ENCODE measurements around the gene TMEM132D. TPM values are rescaled to one million over a fixed set of nuclear protein-coding genes. Genes with fewer than 3 reads are reported as not detected.

Gene TMEM132D
- total RNA-seq, 4 donors from 2014 or later, result 0.35 TPM; not detected in 3

GRCh38 chr12:129693731-129694130 is 210.1 kb downstream of the TMEM132D start:
- no peaks in the 10 kb centered on the region for H3K27me3 ChIP-seq
- no peak overlapping the region for H3K27ac ChIP-seq
- no peak overlapping the region for H3K4me3 ChIP-seq
- DNase-seq, result no peak
- TF ChIP-seq, protein P1, sequence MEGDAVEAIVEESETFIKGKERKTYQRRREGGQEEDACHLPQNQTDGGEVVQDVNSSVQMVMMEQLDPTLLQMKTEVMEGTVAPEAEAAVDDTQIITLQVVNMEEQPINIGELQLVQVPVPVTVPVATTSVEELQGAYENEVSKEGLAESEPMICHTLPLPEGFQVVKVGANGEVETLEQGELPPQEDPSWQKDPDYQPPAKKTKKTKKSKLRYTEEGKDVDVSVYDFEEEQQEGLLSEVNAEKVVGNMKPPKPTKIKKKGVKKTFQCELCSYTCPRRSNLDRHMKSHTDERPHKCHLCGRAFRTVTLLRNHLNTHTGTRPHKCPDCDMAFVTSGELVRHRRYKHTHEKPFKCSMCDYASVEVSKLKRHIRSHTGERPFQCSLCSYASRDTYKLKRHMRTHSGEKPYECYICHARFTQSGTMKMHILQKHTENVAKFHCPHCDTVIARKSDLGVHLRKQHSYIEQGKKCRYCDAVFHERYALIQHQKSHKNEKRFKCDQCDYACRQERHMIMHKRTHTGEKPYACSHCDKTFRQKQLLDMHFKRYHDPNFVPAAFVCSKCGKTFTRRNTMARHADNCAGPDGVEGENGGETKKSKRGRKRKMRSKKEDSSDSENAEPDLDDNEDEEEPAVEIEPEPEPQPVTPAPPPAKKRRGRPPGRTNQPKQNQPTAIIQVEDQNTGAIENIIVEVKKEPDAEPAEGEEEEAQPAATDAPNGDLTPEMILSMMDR (IDR thresholded peaks at IDR 0.05), result no peak
- TF ChIP-seq POLR2A (IDR thresholded peaks at IDR 0.05), result no peak
- H3K4me1 ChIP-seq, result no peaks in the 10 kb centered on the region
- no peaks in the 10 kb centered on the region for H3K9me3 ChIP-seq
- no peaks in the 10 kb centered on the region for H3K36me3 ChIP-seq
- intact Hi-C loops (cut with DNase I; ENCODE audit: low total_unique reads), result no loop called here

- Histone ChIP-seq H3K4me1 (no peaks in the 10 kb centered on the region), H3K4me3 (no peak overlapping the region), H3K9me3 (no peaks in the 10 kb centered on the region), H3K27me3 (no peaks in the 10 kb centered on the region), H3K36me3 (no peaks in the 10 kb centered on the region), H3K27ac (no peak overlapping the region)
- DNase-seq, result no peak
- intact Hi-C loops (cut with DNase I; ENCODE audit: low total_unique reads), result no loop called here
- TF ChIP-seq POLR2A (IDR thresholded peaks at IDR 0.05), result no peak
- TF ChIP-seq, protein P1 (IDR thresholded peaks at IDR 0.05), result no peak
Measured at GRCh38 chr12:129687731-129688130, 216.1 kb downstream of the TMEM132D start.

DNA sequence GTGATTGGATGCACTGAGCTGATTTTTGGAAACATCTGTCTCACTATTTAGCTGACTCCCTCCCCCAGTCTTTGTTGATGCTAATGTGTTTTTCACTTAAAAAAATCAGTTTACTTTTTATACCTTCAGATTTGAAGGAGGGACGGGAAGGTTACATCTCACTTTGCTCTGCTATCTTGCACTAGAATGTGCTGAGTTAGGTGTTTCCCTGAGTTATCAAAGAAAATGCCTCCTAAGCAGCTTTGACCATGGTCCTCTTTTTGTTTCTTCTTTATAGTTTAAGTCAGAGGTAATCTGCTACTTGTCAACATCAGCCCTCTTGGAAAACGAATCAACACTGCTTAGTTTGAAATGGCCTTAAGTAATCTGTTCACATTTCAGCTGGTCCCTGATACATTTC is 222.0 kb downstream of the TMEM132D start:
- H3K4me3 ChIP-seq, result no peak overlapping the region
- H3K4me1 ChIP-seq, result no peaks in the 10 kb centered on the region
- no peaks in the 10 kb centered on the region for H3K9me3 ChIP-seq
- DNase-seq, result no peak
- H3K36me3 ChIP-seq, result no peaks in the 10 kb centered on the region
- no peak overlapping the region for H3K27ac ChIP-seq
- intact Hi-C loops (cut with DNase I; ENCODE audit: low total_unique reads), result no loop called here
- no peaks in the 10 kb centered on the region for H3K27me3 ChIP-seq
- TF ChIP-seq POLR2A (IDR thresholded peaks at IDR 0.05), result no peak
- TF ChIP-seq, protein P1 (IDR thresholded peaks at IDR 0.05), result no peak

DNA sequence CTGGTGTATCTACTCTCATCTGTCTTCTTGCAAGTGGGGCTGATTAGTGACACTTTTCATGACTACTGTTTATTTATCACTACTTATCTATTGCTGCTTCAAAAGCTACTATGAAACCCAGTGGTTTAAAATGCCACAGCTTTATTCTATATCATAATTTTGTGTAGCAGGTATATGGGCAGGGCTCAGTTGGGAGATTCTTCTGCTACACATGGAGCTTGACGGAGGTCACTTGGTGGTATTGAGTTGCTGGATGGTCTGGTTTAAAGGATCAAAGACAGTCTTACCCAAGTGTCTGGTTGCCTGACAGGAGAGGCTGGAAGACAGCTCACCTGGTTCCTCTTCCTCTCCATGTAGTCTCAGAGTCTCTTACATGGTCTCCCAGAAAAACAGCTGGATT is 222.7 kb downstream of the TMEM132D start:
- Histone ChIP-seq H3K36me3 (no peaks in the 10 kb centered on the region), H3K4me1 (no peaks in the 10 kb centered on the region), H3K9me3 (no peaks in the 10 kb centered on the region), H3K4me3 (no peak overlapping the region), H3K27ac (no peak overlapping the region), H3K27me3 (no peaks in the 10 kb centered on the region)
- TF ChIP-seq POLR2A (IDR thresholded peaks at IDR 0.05), result no peak
- TF ChIP-seq, protein P1 (IDR thresholded peaks at IDR 0.05), result no peak
- intact Hi-C loops (cut with DNase I; ENCODE audit: low total_unique reads), result no loop called here
- DNase-seq, result no peak

GRCh38 chr12:129676411-129676810 is 227.4 kb downstream of the TMEM132D start:
- Histone ChIP-seq H3K4me1 (no peaks in the 10 kb centered on the region), H3K36me3 (no peaks in the 10 kb centered on the region), H3K9me3 (no peaks in the 10 kb centered on the region), H3K27me3 (no peaks in the 10 kb centered on the region), H3K4me3 (no peak overlapping the region), H3K27ac (no peak overlapping the region)
- TF ChIP-seq, protein P1 (IDR thresholded peaks at IDR 0.05), result no peak
- no peak for TF ChIP-seq POLR2A (IDR thresholded peaks at IDR 0.05)
- intact Hi-C loops (cut with DNase I; ENCODE audit: low total_unique reads), result no loop called here
- no peak for DNase-seq
